ENCODE results near the gene CCDC54. TPM values are rescaled to one million over a fixed set of nuclear protein-coding genes. Genes with fewer than 3 reads are reported as not detected.

The CCDC54 gene
- total RNA-seq, 2 experiments from 2014 or later: not detected

- no peaks in the 10 kb centered on the region for H3K36me3 ChIP-seq (ENCODE audit: insufficient read depth, low read length)
- H3K27me3 Mint-ChIP-seq: peaks cover 3% of the 10 kb centered on the region
- peaks cover 3% of the 10 kb centered on the region for H3K4me1 Mint-ChIP-seq (ENCODE audit: low read depth)
- no peak overlapping the region for H3K4me3 ChIP-seq (ENCODE audit: low read length)
- H3K4me1 ChIP-seq (ENCODE audit: insufficient read depth, low read length): no peaks in the 10 kb centered on the region
- no peak overlapping the region for H3K4me3 Mint-ChIP-seq
- no peaks in the 10 kb centered on the region for H3K9me3 Mint-ChIP-seq
- intact Hi-C loops (cut with DNase I, micrococcal nuclease): loop anchor here in 1 of 2 experiments (2.0 to 5.0 kb wide), 2 partner anchors 149 to 184 kb away; no protein-coding TSS in a partner anchor
- peak; percentile 73 for TF ChIP-seq CTCF (IDR thresholded peaks at IDR 0.05)
- H3K27me3 ChIP-seq (ENCODE audit: control insufficient read depth in 1 of 2, insufficient read depth in 2 of 2, low read length in 2 of 2): no peaks in the 10 kb centered on the region
- no peaks in the 10 kb centered on the region for H3K9me3 ChIP-seq (ENCODE audit: control insufficient read depth in 1 of 2, insufficient read depth in 1 of 2, low read length in 2 of 2)
- ChIA-PET CTCF (interaction anchor here (0.6 to 2.0 kb wide), 12 partner anchors 8 to 433 kb away, joined by 3 to 13 read pairs (median 3); no protein-coding TSS in a partner anchor), POLR2A (interaction anchor here (1.0 to 1.7 kb wide), 3 partner anchors 9 to 185 kb away, joined by 4 to 8 read pairs (median 5); partner anchors contain the start of gene BBX)
- H3K36me3 Mint-ChIP-seq (ENCODE audit: low read depth): no peaks in the 10 kb centered on the region
- H3K27ac Mint-ChIP-seq: no peak overlapping the region
- ATAC-seq (ENCODE audit: poor library complexity): peak; percentile 65
- H3K27ac ChIP-seq (ENCODE audit: low read depth in 1 of 2, low read length in 2 of 2): no peak overlapping the region
- DNase-seq: peak in 4 of 14 experiments; percentile 16 to 68 (median 66)
Measured at GRCh38 chr3:107421170-107421792, 44.0 kb downstream of the CCDC54 start.

- H3K36me3 Mint-ChIP-seq (ENCODE audit: low read depth): no peaks in the 10 kb centered on the region
- Histone ChIP-seq H3K9me3 (ENCODE audit: control insufficient read depth in 1 of 2, insufficient read depth in 1 of 2, low read length in 2 of 2) (no peaks in the 10 kb centered on the region), H3K4me1 (ENCODE audit: insufficient read depth, low read length) (no peaks in the 10 kb centered on the region), H3K27ac (ENCODE audit: low read depth in 1 of 2, low read length in 2 of 2) (no peak overlapping the region), H3K4me3 (ENCODE audit: low read length) (no peak overlapping the region), H3K36me3 (ENCODE audit: insufficient read depth, low read length) (no peaks in the 10 kb centered on the region), H3K27me3 (ENCODE audit: control insufficient read depth in 1 of 2, insufficient read depth in 2 of 2, low read length in 2 of 2) (no peaks in the 10 kb centered on the region)
- no peak for TF ChIP-seq CTCF (IDR thresholded peaks at IDR 0.05)
- intact Hi-C loops (cut with DNase I, micrococcal nuclease): loop anchor here in 1 of 2 experiments (2.0 to 5.0 kb wide), 2 partner anchors 150 to 185 kb away; no protein-coding TSS in a partner anchor
- H3K4me1 Mint-ChIP-seq (ENCODE audit: low read depth): peaks cover 3% of the 10 kb centered on the region
- peaks cover 3% of the 10 kb centered on the region for H3K27me3 Mint-ChIP-seq
- no peaks in the 10 kb centered on the region for H3K9me3 Mint-ChIP-seq
- ChIA-PET POLR2A (interaction anchor here (1.7 kb wide), 1 partner anchor 9 kb away, joined by 8 read pairs; no protein-coding TSS in a partner anchor), CTCF (interaction anchor here (1.1 to 2.0 kb wide), 6 partner anchors 8 to 192 kb away, joined by 3 to 13 read pairs (median 4); no protein-coding TSS in a partner anchor)
- no peak overlapping the region for H3K4me3 Mint-ChIP-seq
- no peak for ATAC-seq (ENCODE audit: poor library complexity)
- DNase-seq: no peak
- no peak overlapping the region for H3K27ac Mint-ChIP-seq
Measured at GRCh38 chr3:107421881-107422280, 44.6 kb downstream of the CCDC54 start.

GRCh38 chr3:107425033-107425432 is 47.8 kb downstream of the CCDC54 start:
- H3K4me3 ChIP-seq (ENCODE audit: low read length): no peak overlapping the region
- ATAC-seq (ENCODE audit: poor library complexity) (no peak), DNase-seq (no peak)
- intact Hi-C loops (cut with DNase I, micrococcal nuclease): loop anchor here in 1 of 2 experiments (5.0 kb wide), 1 partner anchor 153 kb away; no protein-coding TSS in a partner anchor
- H3K27ac ChIP-seq (ENCODE audit: low read depth in 1 of 2, low read length in 2 of 2): no peak overlapping the region
- H3K36me3 Mint-ChIP-seq (ENCODE audit: low read depth): no peaks in the 10 kb centered on the region
- H3K36me3 ChIP-seq (ENCODE audit: insufficient read depth, low read length): no peaks in the 10 kb centered on the region
- H3K27me3 ChIP-seq (ENCODE audit: control insufficient read depth in 1 of 2, insufficient read depth in 2 of 2, low read length in 2 of 2): no peaks in the 10 kb centered on the region
- peaks cover 5% of the 10 kb centered on the region for H3K4me1 ChIP-seq (ENCODE audit: insufficient read depth, low read length)
- TF ChIP-seq CTCF (IDR thresholded peaks at IDR 0.05): no peak
- peaks cover 8% of the 10 kb centered on the region for H3K4me1 Mint-ChIP-seq (ENCODE audit: low read depth)
- ChIA-PET CTCF (no interaction called here), POLR2A (no interaction called here)
- H3K9me3 ChIP-seq (ENCODE audit: control insufficient read depth in 1 of 2, insufficient read depth in 1 of 2, low read length in 2 of 2): no peaks in the 10 kb centered on the region
- no peak overlapping the region for H3K27ac Mint-ChIP-seq
- no peak overlapping the region for H3K4me3 Mint-ChIP-seq
- H3K27me3 Mint-ChIP-seq: peaks cover 3% of the 10 kb centered on the region
- H3K9me3 Mint-ChIP-seq: no peaks in the 10 kb centered on the region

All from CD4-positive, alpha-beta T cell (primary cell).